Mammary epithelial cell (primary cell): Measurements from ENCODE around the gene IDI1.

ENCODE experiments used
- EZH2 ChIP-seq: IDR thresholded peaks from 2 replicates; pipeline ENCODE4 v1.6.1; 2012; ENCODE audit warnings: low read length, inconsistent platforms, borderline replicate concordance
- TF ChIP-seq, protein P1 (sequence below), 2 donors: IDR thresholded peaks in 1 of 2; conservative IDR thresholded peaks in 1 of 2; 2 replicates each; pipeline ENCODE4 v1.5.1; 2011 to 2012; ENCODE audit warnings: inconsistent platforms in 2 of 2, low read length in 2 of 2, mild to moderate bottlenecking in 2 of 2, control low read depth in 1 of 2, low read depth in 1 of 2; ENCODE audit not compliant: insufficient read depth in 1 of 2; ENCODE audit errors: extremely low read depth in 1 of 2

DNA sequence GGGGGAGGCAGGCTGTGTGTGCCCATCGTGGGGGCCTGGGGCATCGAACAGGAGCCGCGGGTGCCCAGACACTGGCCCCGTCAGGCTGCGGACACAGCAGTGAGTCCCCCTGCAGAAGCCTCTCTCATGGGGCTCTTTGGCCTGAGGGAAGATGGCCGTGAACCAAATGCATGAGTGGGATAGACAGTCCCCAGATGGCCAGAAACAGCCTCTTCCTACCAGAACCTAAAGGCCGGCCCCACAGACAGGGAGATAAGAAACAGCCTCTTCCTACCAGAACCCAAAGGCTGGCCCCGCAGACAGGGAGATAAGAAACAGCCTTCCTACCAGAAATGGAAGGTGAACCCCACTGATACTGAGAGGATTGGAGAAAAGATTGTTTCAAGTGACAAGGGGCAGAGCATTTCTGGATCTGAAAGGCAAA lies 39.8 kb downstream of the IDI1 start:
- TF ChIP-seq, protein P1, sequence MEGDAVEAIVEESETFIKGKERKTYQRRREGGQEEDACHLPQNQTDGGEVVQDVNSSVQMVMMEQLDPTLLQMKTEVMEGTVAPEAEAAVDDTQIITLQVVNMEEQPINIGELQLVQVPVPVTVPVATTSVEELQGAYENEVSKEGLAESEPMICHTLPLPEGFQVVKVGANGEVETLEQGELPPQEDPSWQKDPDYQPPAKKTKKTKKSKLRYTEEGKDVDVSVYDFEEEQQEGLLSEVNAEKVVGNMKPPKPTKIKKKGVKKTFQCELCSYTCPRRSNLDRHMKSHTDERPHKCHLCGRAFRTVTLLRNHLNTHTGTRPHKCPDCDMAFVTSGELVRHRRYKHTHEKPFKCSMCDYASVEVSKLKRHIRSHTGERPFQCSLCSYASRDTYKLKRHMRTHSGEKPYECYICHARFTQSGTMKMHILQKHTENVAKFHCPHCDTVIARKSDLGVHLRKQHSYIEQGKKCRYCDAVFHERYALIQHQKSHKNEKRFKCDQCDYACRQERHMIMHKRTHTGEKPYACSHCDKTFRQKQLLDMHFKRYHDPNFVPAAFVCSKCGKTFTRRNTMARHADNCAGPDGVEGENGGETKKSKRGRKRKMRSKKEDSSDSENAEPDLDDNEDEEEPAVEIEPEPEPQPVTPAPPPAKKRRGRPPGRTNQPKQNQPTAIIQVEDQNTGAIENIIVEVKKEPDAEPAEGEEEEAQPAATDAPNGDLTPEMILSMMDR (conservative IDR thresholded peaks at IDR 0.05 in 1 of 2, IDR thresholded peaks at IDR 0.05 in 1 of 2; ENCODE audit: extremely low read depth in 1 of 2, insufficient read depth in 1 of 2, low read depth in 1 of 2, low read length in 2 of 2) = no peak
- TF ChIP-seq EZH2 = no peak
